ENCODE measurements around the gene MPPED1. TPM values are rescaled to one million over a fixed set of nuclear protein-coding genes. Genes with fewer than 3 reads are reported as not detected.

Gene MPPED1
- total RNA-seq, 3 donors from 2014 or later: 0.17 TPM; not detected in 2

DNA sequence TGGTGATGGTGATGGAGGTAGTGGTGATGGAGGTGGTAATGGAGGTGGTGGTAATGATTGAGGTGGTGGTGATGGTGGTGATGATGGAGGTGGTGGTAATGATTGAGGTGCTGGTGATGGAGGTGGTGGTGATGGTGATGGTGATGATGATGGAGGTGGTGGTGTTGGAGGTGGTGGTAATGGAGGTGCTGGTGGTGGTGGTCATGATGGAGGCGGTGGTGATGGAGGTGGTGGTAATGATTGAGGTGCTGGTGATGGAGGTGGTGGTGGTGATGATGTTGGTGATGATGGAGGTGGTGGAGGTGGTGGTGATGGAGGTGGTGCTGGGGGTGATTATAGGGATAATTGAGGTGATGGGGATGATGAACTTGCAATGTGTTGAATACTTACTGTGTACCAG is 79.9 kb downstream of the MPPED1 start:
- DNase-seq (no peak), ATAC-seq (no peak)
- intact Hi-C loops (cut with DNase I, micrococcal nuclease): no loop called here
- Histone ChIP-seq H3K36me3 (ENCODE audit: low read depth) (no peaks in the 10 kb centered on the region), H3K4me3 (no peak overlapping the region), H3K4me1 (ENCODE audit: low read depth) (no peaks in the 10 kb centered on the region), H3K9me3 (no peaks in the 10 kb centered on the region)
- TF ChIP-seq, protein P1, sequence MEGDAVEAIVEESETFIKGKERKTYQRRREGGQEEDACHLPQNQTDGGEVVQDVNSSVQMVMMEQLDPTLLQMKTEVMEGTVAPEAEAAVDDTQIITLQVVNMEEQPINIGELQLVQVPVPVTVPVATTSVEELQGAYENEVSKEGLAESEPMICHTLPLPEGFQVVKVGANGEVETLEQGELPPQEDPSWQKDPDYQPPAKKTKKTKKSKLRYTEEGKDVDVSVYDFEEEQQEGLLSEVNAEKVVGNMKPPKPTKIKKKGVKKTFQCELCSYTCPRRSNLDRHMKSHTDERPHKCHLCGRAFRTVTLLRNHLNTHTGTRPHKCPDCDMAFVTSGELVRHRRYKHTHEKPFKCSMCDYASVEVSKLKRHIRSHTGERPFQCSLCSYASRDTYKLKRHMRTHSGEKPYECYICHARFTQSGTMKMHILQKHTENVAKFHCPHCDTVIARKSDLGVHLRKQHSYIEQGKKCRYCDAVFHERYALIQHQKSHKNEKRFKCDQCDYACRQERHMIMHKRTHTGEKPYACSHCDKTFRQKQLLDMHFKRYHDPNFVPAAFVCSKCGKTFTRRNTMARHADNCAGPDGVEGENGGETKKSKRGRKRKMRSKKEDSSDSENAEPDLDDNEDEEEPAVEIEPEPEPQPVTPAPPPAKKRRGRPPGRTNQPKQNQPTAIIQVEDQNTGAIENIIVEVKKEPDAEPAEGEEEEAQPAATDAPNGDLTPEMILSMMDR (IDR thresholded peaks at IDR 0.05): no peak

DNA sequence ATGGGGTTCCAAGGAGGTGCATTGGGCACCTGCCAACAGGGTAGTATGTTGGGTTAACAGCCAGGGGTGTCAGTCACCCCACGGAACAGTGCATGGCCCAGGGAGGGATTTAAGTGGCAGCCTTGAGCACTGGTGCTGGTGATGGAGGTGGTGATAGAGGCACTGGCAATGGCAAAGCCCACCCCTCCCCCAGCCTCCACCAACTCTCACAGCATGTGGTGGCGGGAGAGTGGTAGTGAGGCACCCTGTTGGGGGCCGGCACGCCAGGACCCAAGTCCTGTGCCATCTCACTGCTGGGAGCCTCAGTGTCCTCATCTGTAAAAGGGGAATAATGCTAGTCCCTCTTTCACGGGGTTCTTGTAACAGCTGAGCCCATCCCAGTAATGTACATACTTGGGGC is 81.5 kb downstream of the MPPED1 start:
- Histone ChIP-seq H3K36me3 (ENCODE audit: low read depth) (no peaks in the 10 kb centered on the region), H3K4me1 (ENCODE audit: low read depth) (no peaks in the 10 kb centered on the region), H3K4me3 (no peak overlapping the region), H3K9me3 (no peaks in the 10 kb centered on the region)
- no peak for ATAC-seq
- DNase-seq: no peak
- intact Hi-C loops (cut with DNase I, micrococcal nuclease): no loop called here
- TF ChIP-seq, protein P1 (IDR thresholded peaks at IDR 0.05): no peak

DNA sequence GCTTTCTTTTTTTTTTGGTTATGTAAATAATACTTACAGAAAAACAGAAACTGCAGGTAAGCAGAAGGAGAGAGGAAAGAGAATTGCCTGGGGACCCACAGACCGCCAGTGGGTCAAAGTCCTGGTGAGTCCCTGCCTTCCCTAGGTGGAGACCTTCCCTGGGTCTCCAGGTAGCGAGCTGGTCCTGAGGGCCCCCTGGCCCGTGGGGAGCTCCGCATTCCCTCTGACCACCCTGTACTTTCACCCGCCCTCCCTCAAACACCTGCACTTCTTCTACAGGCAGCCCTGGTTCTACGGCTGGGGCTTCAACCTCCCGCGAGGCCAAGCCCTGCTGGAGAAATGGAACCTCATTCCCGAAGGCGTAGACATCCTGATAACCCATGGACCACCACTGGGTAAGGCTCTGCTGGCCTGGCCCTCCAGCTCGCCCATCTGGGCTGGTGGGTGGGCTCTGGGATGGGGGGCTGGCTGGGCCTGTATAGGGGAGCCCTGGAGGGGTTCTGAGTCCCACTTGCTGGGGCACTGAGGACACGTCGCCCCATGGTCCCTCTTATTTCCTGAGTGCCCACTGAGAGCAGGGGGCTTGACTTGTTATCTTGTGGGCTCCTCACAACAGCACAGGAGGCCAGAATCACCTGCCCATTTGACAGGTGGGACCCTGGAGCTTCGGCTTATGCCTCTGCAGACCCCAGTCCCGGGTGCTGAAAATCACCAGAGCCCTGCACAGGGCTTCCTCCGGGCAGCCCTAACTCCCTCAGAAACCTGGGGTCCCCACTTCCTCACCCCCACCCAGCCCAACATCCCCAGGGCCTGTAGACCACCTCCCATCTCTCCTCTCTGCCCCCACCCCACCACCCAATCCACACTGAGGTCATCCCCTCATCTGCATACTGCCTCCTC is 86.4 kb downstream of the MPPED1 start:
- ATAC-seq (no peak), DNase-seq (no peak)
- H3K36me3 ChIP-seq (ENCODE audit: low read depth): no peaks in the 10 kb centered on the region
- no peaks in the 10 kb centered on the region for H3K4me1 ChIP-seq (ENCODE audit: low read depth)
- H3K4me3 ChIP-seq: no peak overlapping the region
- no peaks in the 10 kb centered on the region for H3K9me3 ChIP-seq
- TF ChIP-seq, protein P1 (IDR thresholded peaks at IDR 0.05): no peak
- intact Hi-C loops (cut with DNase I, micrococcal nuclease): no loop called here

DNA sequence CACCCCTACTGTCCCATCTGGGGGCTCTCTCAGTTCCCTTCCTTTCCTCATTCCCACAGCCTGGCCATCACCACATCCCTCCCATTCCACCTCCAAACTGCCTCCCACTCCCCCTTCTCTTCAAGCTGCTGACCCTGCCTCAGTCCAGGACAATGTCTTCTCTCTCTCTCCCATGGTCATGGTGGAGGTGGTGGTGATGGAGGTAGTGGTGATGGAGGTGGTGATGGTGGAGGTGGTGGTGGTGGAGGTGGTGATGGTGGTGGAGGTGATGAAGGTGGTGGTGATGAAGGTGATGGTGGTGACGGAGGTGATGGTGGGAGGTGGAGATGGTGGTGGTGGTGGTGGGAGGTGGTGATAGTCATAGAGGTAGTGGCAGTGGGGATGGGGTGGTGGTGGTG is 87.0 kb downstream of the MPPED1 start:
- no peaks in the 10 kb centered on the region for H3K9me3 ChIP-seq
- no peak overlapping the region for H3K4me3 ChIP-seq
- ATAC-seq: no peak
- TF ChIP-seq, protein P1 (IDR thresholded peaks at IDR 0.05): no peak
- intact Hi-C loops (cut with DNase I, micrococcal nuclease): no loop called here
- no peaks in the 10 kb centered on the region for H3K36me3 ChIP-seq (ENCODE audit: low read depth)
- no peak for DNase-seq
- no peaks in the 10 kb centered on the region for H3K4me1 ChIP-seq (ENCODE audit: low read depth)

DNA sequence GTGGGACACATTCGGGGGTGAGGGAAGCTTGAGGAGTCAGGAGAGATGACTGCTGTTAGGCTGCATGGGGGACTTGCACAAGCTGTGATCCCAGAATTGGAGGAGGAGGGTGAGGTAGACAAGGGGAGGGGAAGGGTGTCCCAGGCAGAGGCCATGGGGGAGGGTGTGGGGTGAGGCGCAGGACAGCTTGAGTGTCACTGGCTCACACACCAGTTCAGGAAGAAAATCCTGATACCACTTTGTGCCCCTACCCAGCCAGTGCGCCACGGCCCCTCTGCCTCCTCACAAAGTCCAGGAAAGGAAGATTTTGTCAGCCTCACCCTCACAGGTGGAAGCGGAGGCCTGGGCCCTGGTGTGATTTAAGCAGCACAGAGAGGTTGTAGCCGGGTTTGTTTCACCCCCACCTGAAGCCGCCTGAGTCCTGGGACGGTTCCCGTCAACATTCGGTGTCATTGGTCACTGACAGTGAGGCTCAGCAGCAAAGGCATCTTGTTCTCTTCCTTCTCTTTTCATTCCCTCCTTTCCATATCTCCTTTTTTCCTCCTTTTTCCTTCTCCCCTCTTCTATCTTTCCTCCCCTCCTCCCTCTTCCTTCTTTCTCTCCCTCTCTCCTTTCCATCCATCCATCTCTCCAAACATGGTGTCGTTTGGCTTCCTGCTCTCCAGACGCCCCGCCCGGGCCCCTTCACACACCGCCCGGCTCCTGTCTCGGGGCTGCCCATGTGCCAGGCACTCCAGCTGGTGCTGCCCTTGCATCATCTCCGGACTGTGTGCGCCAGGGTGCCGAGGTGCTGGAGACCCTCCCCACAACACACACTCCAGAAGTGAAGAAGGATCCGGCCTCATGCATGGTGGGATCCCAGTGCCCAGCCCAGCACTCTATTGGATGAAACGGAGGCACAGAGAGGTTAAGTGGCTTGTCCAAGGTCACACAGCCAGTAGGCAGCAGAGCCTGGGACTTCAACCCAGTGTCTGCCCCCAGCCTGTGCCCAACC is 89.3 kb downstream of the MPPED1 start:
- Histone ChIP-seq H3K36me3 (ENCODE audit: low read depth) (no peaks in the 10 kb centered on the region), H3K9me3 (no peaks in the 10 kb centered on the region), H3K4me3 (no peak overlapping the region), H3K4me1 (ENCODE audit: low read depth) (no peaks in the 10 kb centered on the region)
- TF ChIP-seq, protein P1 (IDR thresholded peaks at IDR 0.05): no peak
- ATAC-seq (no peak), DNase-seq (no peak)
- intact Hi-C loops (cut with DNase I, micrococcal nuclease): no loop called here
